ENCODE measurements around the gene BCAS3.

BCAS3 gene

DNA sequence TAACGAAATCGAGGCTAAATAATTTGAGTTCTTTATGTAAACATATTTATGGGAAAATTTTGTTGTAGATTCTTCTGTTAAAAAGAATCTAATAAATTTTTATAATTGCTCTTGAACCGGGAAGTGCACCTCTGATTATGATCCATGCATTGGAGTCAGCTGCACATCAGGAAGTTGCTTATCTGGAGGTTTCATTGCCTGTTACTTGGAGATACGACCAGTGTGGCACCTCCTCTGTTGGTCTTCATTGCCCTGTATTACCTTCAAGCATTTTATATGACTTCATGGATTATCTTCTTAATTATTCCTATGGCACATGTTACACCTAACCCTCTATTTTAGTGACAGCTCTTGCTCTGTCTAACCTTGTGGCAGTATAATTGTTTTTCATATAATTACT, 409.4 kb downstream of the BCAS3 start:
- TF ChIP-seq CTCF (IDR thresholded peaks at IDR 0.05; ENCODE audit: insufficient read depth, low read depth, low read length, missing control alignments), result no peak
- no peak for DNase-seq (ENCODE audit: low read depth)
- no peak overlapping the region for H3K4me3 ChIP-seq (ENCODE audit: low read length)

GRCh38 chr17:61088556-61088955, 410.9 kb downstream of the BCAS3 start:
- DNase-seq (ENCODE audit: low read depth), result no peak
- no peak for TF ChIP-seq CTCF (IDR thresholded peaks at IDR 0.05; ENCODE audit: insufficient read depth, low read depth, low read length, missing control alignments)
- no peak overlapping the region for H3K4me3 ChIP-seq (ENCODE audit: low read length)

GRCh38 chr17:61091096-61091495, 413.4 kb downstream of the BCAS3 start:
- DNase-seq (ENCODE audit: low read depth), result no peak
- H3K4me3 ChIP-seq (ENCODE audit: low read length), result no peak overlapping the region
- no peak for TF ChIP-seq CTCF (IDR thresholded peaks at IDR 0.05; ENCODE audit: insufficient read depth, low read depth, low read length, missing control alignments)

- TF ChIP-seq CTCF (IDR thresholded peaks at IDR 0.05; ENCODE audit: insufficient read depth, low read depth, low read length, missing control alignments), result no peak
- H3K4me3 ChIP-seq (ENCODE audit: low read length), result no peak overlapping the region
- DNase-seq (ENCODE audit: low read depth), result no peak
Measured at GRCh38 chr17:61097781-61098180, 420.1 kb downstream of the BCAS3 start.

DNA sequence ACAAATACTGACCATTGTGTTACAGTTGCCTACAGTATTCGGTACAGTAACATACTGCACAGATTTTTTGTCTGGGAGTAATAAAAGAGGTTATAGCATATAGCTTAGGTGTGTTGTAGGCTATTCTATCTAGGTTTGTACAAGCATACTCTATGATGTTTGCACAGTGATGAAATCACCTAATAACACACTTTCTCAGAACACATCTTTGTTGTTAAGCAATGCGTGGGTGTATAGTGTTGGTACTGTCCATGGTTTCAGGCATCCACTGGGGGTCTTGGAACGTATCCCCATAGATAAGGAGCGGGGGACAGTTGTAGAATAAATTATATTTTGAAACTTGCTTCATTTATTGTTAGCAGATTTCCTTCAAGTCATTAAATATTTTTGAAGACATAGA, 428.7 kb downstream of the BCAS3 start:
- no peak for TF ChIP-seq CTCF (IDR thresholded peaks at IDR 0.05; ENCODE audit: insufficient read depth, low read depth, low read length, missing control alignments)
- DNase-seq (ENCODE audit: low read depth), result no peak
- H3K4me3 ChIP-seq (ENCODE audit: low read length), result no peak overlapping the region

GRCh38 chr17:61116577-61116976, 438.9 kb downstream of the BCAS3 start:
- TF ChIP-seq CTCF (IDR thresholded peaks at IDR 0.05; ENCODE audit: insufficient read depth, low read depth, low read length, missing control alignments), result no peak
- no peak overlapping the region for H3K4me3 ChIP-seq (ENCODE audit: low read length)
- DNase-seq (ENCODE audit: low read depth), result no peak

DNA sequence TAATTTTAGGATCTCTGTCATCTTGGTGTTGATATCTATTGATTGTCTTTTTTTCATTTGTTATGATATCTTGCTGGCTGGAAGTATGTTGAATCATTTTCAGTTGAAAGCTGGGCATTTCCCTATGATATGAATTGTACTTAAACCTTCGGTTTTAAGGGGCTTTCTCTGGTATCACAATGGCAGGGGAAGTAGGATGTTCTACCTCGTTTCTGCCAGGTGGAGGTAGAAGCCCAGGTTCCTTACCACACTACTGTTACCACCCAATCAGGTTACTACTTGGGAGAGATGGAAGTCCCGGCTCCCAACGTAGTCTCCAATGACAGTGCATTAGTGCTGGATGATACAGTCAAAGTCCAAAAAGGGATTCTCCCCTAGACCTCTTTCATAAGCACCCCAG, 440.3 kb downstream of the BCAS3 start:
- no peak for TF ChIP-seq CTCF (IDR thresholded peaks at IDR 0.05; ENCODE audit: insufficient read depth, low read depth, low read length, missing control alignments)
- no peak for DNase-seq (ENCODE audit: low read depth)
- H3K4me3 ChIP-seq (ENCODE audit: low read length), result no peak overlapping the region
